GM12864 (cell line): Measurements from ENCODE around the gene GMIP.

Experiments used
- DNase-seq: peaks from one replicate; pipeline ENCODE4 v3.0.0-alpha.2; 2011; ENCODE audit warnings: low read depth
- H3K4me3 ChIP-seq: 2 replicates; pipeline ENCODE4 v1.5.1; 2011; ENCODE audit warnings: mild to moderate bottlenecking, low read depth, low read length, control low read depth
- TF ChIP-seq, protein P1 (sequence below): IDR thresholded peaks from 2 replicates; pipeline ENCODE4 v1.5.1; 2011; ENCODE audit warnings: low read depth, mild to moderate bottlenecking, moderate library complexity, low read length, control low read depth, inconsistent platforms; ENCODE audit errors: missing control alignments

GMIP gene

DNA sequence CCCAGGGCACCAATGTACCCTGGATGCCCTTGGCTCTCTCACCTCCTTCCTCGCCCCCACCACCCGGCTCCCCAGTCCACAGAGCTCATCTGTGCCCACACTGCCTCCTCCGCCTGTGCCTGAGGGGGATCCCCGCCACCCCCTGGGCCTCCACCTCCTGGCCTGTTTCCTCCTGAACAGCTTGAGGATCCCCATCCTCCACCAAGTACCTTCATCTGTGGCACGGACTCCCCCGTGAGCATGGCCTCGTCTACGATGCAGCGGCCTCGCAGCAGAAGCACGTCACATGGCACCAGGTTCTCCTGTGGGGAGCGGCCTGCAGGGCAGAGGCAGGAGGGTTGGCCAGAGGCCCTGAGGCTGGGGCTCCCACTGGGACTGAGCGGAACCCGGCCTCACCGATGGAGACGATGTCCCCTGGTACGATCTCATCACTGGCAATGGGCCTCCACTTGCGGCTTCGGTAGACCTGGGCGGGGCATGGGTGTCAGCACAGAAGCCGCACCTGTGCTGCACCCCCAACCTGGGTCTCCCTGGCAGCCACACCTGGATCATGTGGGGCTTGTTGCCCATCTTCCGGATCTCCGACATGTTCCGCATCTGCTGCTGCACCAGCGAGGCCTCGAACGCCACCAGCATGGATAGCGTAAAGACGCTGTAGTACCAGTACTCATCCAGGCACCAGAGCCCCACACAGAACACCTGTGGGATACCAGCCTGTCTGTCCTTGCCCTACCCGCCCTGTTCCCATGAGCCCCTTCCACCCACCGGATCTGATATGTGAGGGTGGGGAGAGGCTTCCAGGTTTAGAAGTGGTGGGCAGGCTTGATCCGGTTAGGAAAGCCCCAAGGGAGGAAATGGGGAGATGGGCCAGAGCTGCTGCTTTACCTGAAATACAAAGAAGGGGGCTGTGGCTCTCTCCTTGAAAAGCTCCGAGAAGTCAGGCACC is 13.3 kb upstream of the GMIP start:
- TF ChIP-seq, protein P1, sequence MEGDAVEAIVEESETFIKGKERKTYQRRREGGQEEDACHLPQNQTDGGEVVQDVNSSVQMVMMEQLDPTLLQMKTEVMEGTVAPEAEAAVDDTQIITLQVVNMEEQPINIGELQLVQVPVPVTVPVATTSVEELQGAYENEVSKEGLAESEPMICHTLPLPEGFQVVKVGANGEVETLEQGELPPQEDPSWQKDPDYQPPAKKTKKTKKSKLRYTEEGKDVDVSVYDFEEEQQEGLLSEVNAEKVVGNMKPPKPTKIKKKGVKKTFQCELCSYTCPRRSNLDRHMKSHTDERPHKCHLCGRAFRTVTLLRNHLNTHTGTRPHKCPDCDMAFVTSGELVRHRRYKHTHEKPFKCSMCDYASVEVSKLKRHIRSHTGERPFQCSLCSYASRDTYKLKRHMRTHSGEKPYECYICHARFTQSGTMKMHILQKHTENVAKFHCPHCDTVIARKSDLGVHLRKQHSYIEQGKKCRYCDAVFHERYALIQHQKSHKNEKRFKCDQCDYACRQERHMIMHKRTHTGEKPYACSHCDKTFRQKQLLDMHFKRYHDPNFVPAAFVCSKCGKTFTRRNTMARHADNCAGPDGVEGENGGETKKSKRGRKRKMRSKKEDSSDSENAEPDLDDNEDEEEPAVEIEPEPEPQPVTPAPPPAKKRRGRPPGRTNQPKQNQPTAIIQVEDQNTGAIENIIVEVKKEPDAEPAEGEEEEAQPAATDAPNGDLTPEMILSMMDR = no peak
- no peak overlapping the region for H3K4me3 ChIP-seq
- no peak for DNase-seq

DNA sequence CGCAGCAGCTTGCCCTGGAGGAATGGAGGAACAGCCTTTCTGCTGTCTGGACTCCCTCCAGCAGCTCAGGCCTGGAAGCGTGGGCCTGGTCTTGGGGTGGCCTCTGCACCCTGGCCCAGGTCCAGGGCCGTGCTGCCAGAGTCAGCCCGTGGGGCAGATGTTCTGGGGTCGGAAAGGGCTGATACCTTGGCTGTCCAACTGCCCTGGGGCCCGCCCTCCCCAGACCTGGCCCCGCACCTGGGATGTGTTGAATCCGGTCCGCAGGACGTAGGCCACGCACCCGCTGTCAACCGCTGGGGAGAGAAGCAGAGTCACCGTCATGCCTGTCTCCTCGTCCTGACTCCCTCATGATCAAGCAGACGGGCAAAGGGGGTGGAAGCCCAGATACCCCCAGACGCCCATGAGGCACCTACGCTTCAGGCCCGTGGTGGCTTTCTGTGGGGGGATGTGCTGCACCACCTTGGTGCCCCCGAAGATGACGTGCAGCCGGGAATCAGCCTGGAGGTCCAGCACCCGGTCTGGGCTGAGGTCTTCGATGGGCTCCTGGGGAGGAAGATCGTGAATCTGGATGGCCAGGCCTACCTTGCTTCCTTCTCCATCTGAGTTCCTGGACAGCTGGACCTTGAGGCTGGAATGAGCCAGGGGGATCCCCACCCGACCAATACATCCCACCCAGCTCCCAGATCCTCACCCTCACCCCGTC is 12.3 kb upstream of the GMIP start:
- TF ChIP-seq, protein P1 = no peak
- no peak overlapping the region for H3K4me3 ChIP-seq
- DNase-seq = no peak

DNA sequence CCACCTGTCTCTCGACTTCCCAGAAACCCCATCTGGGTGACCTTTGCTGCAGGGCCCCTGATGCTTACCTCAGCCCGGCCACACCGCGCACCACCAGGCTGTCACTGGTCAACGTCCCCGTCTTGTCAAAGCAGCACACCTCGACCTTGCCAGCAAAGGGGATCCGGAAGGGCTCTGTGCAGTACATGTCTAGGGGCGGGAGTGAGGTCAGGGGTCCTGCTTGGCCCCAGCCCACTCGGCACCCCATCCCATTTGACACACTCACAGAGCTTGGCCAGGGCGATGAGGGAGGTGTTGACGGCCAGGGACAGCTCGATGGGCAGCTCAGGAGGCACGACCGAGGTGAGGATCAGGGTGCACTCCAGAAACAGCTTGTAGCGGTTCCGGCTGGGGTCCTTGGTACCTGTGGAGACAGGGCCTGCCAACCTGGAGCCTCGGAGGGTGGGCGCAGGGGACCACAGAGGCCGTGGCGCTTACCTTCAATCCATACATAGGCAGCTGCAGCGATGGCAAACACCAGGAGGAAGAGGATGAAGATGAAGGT is 11.7 kb upstream of the GMIP start:
- DNase-seq = no peak
- H3K4me3 ChIP-seq = no peak overlapping the region
- TF ChIP-seq, protein P1 = no peak

DNA sequence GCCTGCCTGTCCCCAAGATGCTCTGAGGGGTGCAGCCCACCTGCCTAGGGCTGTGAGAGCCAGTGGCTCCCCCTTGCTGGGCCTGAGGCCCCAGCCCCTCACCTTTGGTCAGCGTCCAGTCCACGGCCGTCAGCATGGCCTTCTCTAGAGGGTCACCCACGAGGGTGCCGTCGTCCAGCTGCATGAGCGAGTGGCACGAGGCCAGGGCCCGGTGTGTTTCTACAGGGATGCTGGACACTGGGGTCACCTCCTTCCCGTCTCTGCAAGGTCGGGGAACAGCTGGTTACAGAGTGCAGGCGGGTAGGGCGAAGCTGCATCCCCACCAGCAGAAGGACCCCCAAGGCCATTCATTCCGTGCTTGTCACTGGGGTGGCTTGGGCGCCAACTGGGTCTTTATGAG is 11.0 kb upstream of the GMIP start:
- TF ChIP-seq, protein P1 = no peak
- H3K4me3 ChIP-seq = no peak overlapping the region
- no peak for DNase-seq

DNA sequence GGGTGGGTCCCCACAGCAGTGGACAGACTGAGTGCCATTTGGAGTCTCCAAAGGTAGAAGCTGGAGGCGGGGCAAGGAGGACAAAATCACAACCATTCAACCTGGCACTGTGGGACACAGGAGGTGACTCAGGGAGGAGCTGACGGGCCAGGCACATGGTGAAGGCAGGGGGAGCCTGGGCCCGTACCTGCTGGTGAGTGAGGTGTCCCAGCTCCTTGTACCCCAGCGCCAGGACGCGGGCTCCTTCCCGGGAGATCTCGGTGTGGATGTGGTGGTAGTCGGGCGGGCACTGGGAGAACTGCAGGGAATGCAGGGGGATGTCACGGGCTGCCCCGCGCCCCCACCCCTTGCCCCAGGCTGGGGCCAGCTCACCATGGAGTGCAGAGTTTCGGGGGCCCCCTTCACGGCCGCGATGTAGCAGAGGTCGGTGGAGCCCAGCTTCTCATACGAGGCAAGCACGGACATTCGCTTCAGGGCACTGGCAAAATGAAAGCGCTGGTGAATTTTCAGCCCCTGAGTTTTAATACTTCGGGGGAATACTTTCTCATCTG is 10.2 kb upstream of the GMIP start:
- DNase-seq = no peak
- H3K4me3 ChIP-seq = no peak overlapping the region
- TF ChIP-seq, protein P1 = no peak

DNA sequence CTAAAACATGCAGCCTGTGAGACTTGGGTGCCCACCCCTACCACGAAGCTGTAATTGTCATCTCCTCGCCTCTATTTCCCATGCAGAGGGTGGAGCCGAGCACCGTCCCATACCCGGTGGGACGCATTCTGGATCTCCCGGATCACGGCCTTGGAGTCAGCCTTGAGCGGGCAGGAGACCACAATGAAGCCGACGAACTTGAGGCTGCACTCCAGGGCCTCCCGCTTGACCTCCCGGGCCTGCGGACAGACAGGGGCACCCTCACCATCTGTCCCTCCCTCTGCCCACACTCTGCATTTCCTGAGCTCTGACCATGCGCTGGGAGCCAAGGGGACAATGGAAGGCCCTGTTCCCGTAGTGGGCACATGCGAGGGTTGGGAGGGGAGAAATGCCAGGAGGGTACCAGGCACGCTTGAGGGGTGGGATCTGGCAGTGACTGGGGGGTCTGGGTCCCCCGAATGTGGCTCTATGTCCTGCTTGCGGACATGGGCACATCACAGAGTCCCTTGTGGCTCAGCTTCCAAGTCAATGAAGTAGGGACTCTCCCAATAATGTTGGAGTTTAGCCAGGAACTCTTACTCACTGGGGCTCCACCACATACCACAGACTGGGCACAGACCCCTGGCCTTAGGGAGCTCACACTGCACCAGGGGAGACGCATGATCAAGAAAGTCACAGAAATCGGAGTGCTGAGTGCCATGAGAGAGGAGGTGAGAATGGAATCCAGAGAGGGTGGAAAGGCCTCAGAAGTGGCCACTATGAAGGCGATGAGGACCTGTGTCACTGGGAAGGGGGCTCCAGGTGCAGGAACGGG is 9.2 kb upstream of the GMIP start:
- H3K4me3 ChIP-seq = no peak overlapping the region
- no peak for DNase-seq

More for the DNA sequence above, 9.2 kb upstream of the GMIP start:
- TF ChIP-seq, protein P1 = no peak
